Measurements from ENCODE around the gene FGF10.

Gene FGF10

DNA sequence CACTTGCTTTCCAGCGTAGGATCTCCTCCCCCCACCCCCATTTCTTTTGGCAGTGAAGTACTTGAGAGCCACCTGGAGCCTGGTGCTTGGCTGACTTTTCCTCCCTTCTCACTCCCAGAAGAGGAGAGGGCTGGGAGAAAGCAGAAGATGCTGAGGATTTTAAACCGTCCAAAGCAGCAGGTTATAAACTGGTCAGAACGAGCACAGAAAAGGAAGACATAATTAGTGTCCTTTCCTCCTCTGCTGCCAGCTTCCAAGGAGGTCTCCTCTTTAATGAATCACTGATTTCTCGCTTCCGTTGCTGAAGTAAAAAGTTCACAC, 563 bp upstream of the FGF10 start:
- no peak for DNase-seq
- no peak overlapping the region for H3K9ac ChIP-seq (ENCODE audit: low read depth, low read length)
- H3K27ac ChIP-seq (ENCODE audit: low read length), result no peak overlapping the region
- H3K36me3 ChIP-seq (ENCODE audit: insufficient read depth, low read length), result no peaks in the 10 kb centered on the region
- no peak overlapping the region for H2AFZ ChIP-seq (ENCODE audit: low read depth, low read length)
- no peaks in the 10 kb centered on the region for H3K9me3 ChIP-seq (ENCODE audit: insufficient read depth, low read length, severe bottlenecking)
- no peak for ATAC-seq (ENCODE audit: insufficient read depth, low read depth)
- H3K4me2 ChIP-seq (ENCODE audit: insufficient read depth, low read length), result no peak overlapping the region
- H3K4me1 ChIP-seq (ENCODE audit: insufficient read depth, low read length), result no peaks in the 10 kb centered on the region
- no peaks in the 10 kb centered on the region for H3K79me2 ChIP-seq (ENCODE audit: insufficient read depth, low read length)
- H3K27me3 ChIP-seq (ENCODE audit: insufficient read depth, low read length, poor library complexity), result no peaks in the 10 kb centered on the region
- no peak overlapping the region for H3K4me3 ChIP-seq (ENCODE audit: low read depth in 1 of 2, low read length in 2 of 2)
- TF ChIP-seq, protein P1, sequence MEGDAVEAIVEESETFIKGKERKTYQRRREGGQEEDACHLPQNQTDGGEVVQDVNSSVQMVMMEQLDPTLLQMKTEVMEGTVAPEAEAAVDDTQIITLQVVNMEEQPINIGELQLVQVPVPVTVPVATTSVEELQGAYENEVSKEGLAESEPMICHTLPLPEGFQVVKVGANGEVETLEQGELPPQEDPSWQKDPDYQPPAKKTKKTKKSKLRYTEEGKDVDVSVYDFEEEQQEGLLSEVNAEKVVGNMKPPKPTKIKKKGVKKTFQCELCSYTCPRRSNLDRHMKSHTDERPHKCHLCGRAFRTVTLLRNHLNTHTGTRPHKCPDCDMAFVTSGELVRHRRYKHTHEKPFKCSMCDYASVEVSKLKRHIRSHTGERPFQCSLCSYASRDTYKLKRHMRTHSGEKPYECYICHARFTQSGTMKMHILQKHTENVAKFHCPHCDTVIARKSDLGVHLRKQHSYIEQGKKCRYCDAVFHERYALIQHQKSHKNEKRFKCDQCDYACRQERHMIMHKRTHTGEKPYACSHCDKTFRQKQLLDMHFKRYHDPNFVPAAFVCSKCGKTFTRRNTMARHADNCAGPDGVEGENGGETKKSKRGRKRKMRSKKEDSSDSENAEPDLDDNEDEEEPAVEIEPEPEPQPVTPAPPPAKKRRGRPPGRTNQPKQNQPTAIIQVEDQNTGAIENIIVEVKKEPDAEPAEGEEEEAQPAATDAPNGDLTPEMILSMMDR (IDR thresholded peaks at IDR 0.05; ENCODE audit: borderline replicate concordance, extremely low read depth, low read length, poor library complexity, severe bottlenecking), result no peak
- TF ChIP-seq EZH2 (IDR thresholded peaks at IDR 0.05; ENCODE audit: borderline replicate concordance, low read depth, low read length, severe bottlenecking), result no peak
- no peaks in the 10 kb centered on the region for H4K20me1 ChIP-seq (ENCODE audit: insufficient read depth, low read length)

DNA sequence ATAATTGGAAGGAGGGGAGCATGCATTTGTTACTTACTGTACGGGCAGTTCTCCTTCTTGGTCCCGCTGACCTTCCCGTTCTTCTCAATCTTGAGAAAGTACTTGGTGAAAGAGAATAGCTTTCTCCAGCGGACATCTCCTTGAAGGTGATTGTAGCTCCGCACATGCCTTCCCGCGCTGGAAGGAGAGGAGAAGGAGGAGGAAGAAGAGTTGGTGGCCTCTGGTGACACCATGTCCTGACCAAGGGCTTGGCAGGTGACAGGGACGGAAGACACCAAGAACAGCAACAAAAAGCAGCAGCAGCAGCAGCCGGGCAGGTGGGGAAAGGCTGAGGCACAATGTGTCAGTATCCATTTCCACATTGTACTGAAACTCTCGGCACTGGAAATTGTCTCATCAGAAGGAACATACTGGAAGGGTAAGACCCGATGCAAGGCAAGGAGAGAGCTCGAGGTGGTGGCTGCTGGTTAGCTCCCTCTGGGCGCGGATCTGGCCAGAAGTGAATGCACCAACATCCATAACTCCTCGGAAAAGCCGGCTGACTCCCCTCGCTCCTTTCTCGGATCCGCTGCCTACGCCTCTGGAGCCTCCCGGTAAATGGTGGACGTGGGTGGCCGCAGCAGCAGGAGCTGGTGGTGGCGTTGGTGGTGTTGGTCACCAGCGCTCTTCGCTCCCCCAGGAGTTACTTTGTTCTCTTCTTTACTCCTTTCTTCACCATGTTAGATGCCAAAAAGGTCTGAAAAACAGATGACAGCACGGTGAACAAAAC, 715 bp downstream of the FGF10 start:
- DNase-seq (no peak), ATAC-seq (ENCODE audit: insufficient read depth, low read depth) (no peak)
- H3K36me3 ChIP-seq (ENCODE audit: insufficient read depth, low read length), result no peaks in the 10 kb centered on the region
- H3K27me3 ChIP-seq (ENCODE audit: insufficient read depth, low read length, poor library complexity), result no peaks in the 10 kb centered on the region
- no peak overlapping the region for H3K4me2 ChIP-seq (ENCODE audit: insufficient read depth, low read length)
- no peaks in the 10 kb centered on the region for H4K20me1 ChIP-seq (ENCODE audit: insufficient read depth, low read length)
- no peak overlapping the region for H2AFZ ChIP-seq (ENCODE audit: low read depth, low read length)
- H3K9ac ChIP-seq (ENCODE audit: low read depth, low read length), result no peak overlapping the region
- TF ChIP-seq, protein P1 (IDR thresholded peaks at IDR 0.05; ENCODE audit: borderline replicate concordance, extremely low read depth, low read length, poor library complexity, severe bottlenecking), result no peak
- no peak for TF ChIP-seq EZH2 (IDR thresholded peaks at IDR 0.05; ENCODE audit: borderline replicate concordance, low read depth, low read length, severe bottlenecking)
- H3K4me3 ChIP-seq (ENCODE audit: low read depth in 1 of 2, low read length in 2 of 2), result no peak overlapping the region
- H3K9me3 ChIP-seq (ENCODE audit: insufficient read depth, low read length, severe bottlenecking), result no peaks in the 10 kb centered on the region
- H3K27ac ChIP-seq (ENCODE audit: low read length), result no peak overlapping the region
- no peaks in the 10 kb centered on the region for H3K4me1 ChIP-seq (ENCODE audit: insufficient read depth, low read length)
- H3K79me2 ChIP-seq (ENCODE audit: insufficient read depth, low read length), result no peaks in the 10 kb centered on the region

DNA sequence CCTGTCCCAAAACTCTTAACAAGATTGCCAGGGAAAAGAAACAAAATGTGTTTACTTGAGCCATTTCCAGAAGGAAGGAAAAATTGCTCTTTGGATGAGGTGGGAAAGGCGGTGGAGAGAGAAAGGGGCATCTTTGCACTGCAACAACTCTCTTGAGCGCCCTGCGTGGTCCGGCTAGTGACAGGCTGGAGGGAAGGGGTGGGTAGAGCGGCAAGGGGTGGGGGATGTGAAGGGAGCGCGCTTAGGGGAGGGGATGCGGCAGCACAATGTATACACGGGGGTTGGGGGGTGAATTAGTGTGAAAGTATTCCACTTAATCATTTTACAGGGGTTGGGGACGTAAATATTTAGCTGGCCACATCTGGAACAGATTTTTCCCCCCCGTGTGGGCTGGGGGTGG, 1.3 kb downstream of the FGF10 start:
- H3K4me2 ChIP-seq (ENCODE audit: insufficient read depth, low read length), result no peak overlapping the region
- H3K27ac ChIP-seq (ENCODE audit: low read length), result no peak overlapping the region

More for the DNA sequence above, 1.3 kb downstream of the FGF10 start:
- Histone ChIP-seq H3K9me3 (ENCODE audit: insufficient read depth, low read length, severe bottlenecking) (no peaks in the 10 kb centered on the region), H3K9ac (ENCODE audit: low read depth, low read length) (no peak overlapping the region), H2AFZ (ENCODE audit: low read depth, low read length) (no peak overlapping the region), H4K20me1 (ENCODE audit: insufficient read depth, low read length) (no peaks in the 10 kb centered on the region), H3K4me3 (ENCODE audit: low read depth in 1 of 2, low read length in 2 of 2) (no peak overlapping the region), H3K36me3 (ENCODE audit: insufficient read depth, low read length) (no peaks in the 10 kb centered on the region), H3K27me3 (ENCODE audit: insufficient read depth, low read length, poor library complexity) (no peaks in the 10 kb centered on the region), H3K79me2 (ENCODE audit: insufficient read depth, low read length) (no peaks in the 10 kb centered on the region), H3K4me1 (ENCODE audit: insufficient read depth, low read length) (no peaks in the 10 kb centered on the region)
- DNase-seq (no peak), ATAC-seq (ENCODE audit: insufficient read depth, low read depth) (no peak)
- TF ChIP-seq, protein P1 (IDR thresholded peaks at IDR 0.05; ENCODE audit: borderline replicate concordance, extremely low read depth, low read length, poor library complexity, severe bottlenecking), result no peak
- no peak for TF ChIP-seq EZH2 (IDR thresholded peaks at IDR 0.05; ENCODE audit: borderline replicate concordance, low read depth, low read length, severe bottlenecking)

Measured in DND-41 (cell line).